GM12864 (cell line): ENCODE data around the gene MCMBP.

Source experiments
- DNase-seq: peaks from one replicate; pipeline ENCODE4 v3.0.0-alpha.2; 2011; ENCODE audit warnings: low read depth
- H3K4me3 ChIP-seq: 2 replicates; pipeline ENCODE4 v1.5.1; 2011; ENCODE audit warnings: mild to moderate bottlenecking, low read depth, low read length, control low read depth
- CTCF ChIP-seq: IDR thresholded peaks from 2 replicates; pipeline ENCODE4 v1.5.1; 2011; ENCODE audit warnings: low read depth, mild to moderate bottlenecking, moderate library complexity, low read length, control low read depth, inconsistent platforms; ENCODE audit errors: missing control alignments

Gene MCMBP

GRCh38 chr10:119782981-119783664 is 89.5 kb downstream of the MCMBP start:
- no peak overlapping the region for H3K4me3 ChIP-seq
- no peak for TF ChIP-seq CTCF

GRCh38 chr10:119781498-119781897 is 91.1 kb downstream of the MCMBP start:
- DNase-seq: no peak
- no peak overlapping the region for H3K4me3 ChIP-seq
- TF ChIP-seq CTCF: no peak

More at GRCh38 chr10:119782981-119783664, 89.5 kb downstream of the MCMBP start:
- no peak for DNase-seq

- no peak for DNase-seq
- H3K4me3 ChIP-seq: no peak overlapping the region
- no peak for TF ChIP-seq CTCF
Measured at GRCh38 chr10:119780879-119781480, 91.7 kb downstream of the MCMBP start.
